Subcutaneous preadipocyte (primary cell): ENCODE measurements around the gene NFASC. TPM values are rescaled to one million over a fixed set of nuclear protein-coding genes. Genes with fewer than 3 reads are reported as not detected.

ENCODE experiments used
- total RNA-seq: library from RNA; depleted of rRNA; stranded (reverse); fragments of >200 nt; gene quantifications from 2 replicates; pipeline ENCODE4 v1.2.3, GENCODE V29; 2012

NFASC gene
- 11.9 and 12.1 TPM in 2 replicates for total RNA-seq

DNA sequence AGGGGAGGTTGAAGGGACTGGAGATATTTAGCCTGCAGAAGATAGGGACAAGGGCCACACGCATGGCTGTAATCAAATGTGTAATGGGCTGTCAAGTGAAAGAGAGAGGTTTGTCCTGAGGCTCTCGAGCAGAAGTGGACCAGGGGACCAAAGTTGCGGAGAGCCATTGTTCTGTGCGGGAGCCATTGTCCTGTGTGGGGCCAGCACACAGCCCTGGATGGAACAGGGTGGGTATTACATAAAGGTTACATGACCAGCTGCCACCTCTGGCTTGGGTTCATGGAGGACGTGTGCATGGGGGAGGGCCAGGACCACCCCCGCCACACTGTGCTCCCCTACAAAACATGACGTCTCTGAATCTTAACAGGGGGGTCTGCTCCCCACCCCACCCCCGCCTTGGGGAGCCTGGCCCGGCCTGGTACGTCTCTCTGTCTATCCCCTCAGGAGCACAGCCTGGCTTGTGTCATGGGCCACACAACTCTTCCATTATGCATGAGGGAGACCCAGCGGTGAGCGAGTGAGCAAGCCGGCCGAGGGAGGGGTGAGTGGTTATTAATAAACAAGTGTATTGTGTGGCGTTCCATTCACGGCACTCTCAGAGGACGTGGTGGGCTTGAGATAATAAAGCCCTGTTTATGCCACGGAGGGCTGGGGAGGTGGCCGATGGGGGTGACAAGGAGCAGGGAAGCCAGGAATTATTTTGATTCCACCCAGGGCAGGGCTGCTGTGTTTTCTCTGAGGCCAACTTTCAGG lies at the start of gene NFASC:
Gene NFASC, plus strand, starts transcription at position 703 of the 753 bp plus-strand sequence. CDS start 73,454 bp downstream, outside the sequence.

GRCh38 chr1:205042911-205043806 lies 172.5 kb downstream of the NFASC start, which contains the start of gene CNTN2:
CNTN2 (plus strand) TSS chr1:205043212; CDS start chr1:205053186, 9,974 bp downstream.

Other genes starting within 250 kb of the NFASC start
- gene LRRN2, start 185.1 kb upstream of the NFASC start, total RNA-seq: not detected in 2 replicates
- gene CNTN2, start 172.3 kb downstream of the NFASC start, total RNA-seq: not detected in 2 replicates
- gene TMEM81, start 213.6 kb downstream of the NFASC start, total RNA-seq: 1.5 and 2.0 TPM in 2 replicates